ENCODE data around the gene DENND1A. TPM values are rescaled to one million over a fixed set of nuclear protein-coding genes. Genes with fewer than 3 reads are reported as not detected.

DENND1A gene
- total RNA-seq, 1 donor from 2014 or later = 16.3 TPM

DNA sequence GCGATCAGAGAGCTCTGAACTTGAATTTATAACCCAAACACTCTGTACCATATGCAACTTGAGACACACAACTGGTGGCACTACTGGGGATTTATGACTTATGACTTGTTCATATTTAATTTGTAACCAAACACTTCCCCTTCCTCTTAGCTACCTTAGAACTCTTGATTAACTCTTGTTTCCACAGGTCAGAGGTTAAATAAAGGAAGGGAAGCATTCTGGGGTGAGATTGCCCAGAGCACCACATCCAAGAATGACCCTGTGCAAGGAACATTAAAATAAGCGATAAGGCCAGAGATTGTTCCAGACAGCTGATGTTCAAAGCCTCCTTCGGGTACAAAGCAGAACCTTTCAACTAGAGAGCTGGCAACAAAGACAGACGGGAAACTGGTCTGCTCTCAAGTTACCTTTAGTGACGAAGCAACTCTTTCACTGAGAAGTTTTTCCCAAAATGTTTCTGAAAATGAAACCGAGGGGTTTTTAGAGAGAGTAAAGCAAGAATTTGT is 242.6 kb downstream of the DENND1A start:
- DNase-seq (ENCODE audit: low read depth) = no peak

GRCh38 chr9:123686829-123687192 is 243.1 kb downstream of the DENND1A start:
- no peak for DNase-seq (ENCODE audit: low read depth)

DNA sequence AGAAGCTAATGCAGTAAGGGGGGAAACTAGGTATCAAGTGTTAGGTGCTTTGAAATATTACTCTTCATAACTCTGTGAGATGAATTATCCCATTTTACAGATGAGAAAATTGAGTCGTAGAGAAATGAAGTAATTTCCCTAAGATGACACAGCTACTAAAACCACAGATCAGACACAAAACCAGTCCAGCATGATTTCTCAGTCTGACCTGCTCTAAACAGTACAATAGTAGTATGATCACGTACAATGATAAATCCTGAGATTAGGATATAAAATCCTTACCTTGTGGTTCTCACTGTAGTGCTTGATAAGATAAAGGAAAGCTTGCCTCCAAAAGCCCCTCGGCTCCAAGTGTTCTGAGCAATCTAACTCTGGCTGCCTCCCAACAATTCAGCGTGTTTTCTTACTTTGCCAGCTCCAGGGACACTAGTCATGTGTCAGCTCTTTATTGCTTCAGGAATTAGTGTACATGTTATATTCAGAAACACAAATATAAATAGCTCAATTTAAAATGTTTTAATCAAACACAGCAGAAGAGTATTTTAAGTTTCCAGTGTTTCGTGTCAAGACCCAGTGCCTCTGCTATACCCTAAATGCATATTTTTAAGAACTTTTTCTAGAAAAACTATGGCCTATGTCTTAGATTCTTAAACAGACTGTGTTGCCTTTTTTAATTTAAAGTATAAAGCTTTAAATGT is 243.6 kb downstream of the DENND1A start:
- peak; percentile 29 for DNase-seq (ENCODE audit: low read depth)

- DNase-seq (ENCODE audit: low read depth) = no peak
These were observed 244.3 kb downstream of the DENND1A start for GRCh38 chr9:123685489-123686083.

DNA sequence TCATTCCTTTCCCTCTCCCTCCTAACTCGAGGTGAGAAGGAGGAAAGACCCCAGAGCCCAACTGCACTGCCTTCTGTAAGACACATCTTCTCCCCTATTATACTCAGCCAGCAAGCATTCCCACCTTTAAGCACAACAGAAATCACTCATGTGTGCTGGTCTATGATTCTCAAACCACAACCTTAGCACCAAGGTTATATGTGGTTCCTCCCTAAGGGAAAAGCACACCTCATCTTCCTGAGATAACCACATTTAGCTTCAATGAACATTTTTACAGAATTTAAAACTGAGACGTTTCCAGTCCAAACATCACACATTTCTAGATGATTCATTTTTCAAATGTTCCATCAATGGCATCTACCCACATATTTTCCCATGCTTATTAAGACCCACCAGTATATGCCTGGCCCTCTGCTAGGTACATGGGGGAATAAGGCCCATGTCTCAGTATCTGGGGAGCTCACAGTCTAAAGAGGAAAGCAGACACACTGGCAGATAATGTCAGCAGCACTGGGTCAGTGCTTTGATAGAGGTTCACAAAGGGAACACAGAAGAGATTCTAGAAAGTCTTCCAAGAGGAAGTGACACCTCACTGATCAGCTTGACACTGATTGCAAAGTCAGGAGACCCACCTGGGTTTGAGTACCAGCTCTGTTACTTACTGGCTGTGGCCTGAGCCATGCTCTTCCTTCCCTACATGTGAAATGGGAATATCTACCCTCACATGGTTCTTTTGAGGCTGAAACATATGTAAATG is 245.4 kb downstream of the DENND1A start:
- no peak for DNase-seq (ENCODE audit: low read depth)

- DNase-seq (ENCODE audit: low read depth) = no peak
These were observed 247.2 kb downstream of the DENND1A start for GRCh38 chr9:123682746-123683145.

DNA sequence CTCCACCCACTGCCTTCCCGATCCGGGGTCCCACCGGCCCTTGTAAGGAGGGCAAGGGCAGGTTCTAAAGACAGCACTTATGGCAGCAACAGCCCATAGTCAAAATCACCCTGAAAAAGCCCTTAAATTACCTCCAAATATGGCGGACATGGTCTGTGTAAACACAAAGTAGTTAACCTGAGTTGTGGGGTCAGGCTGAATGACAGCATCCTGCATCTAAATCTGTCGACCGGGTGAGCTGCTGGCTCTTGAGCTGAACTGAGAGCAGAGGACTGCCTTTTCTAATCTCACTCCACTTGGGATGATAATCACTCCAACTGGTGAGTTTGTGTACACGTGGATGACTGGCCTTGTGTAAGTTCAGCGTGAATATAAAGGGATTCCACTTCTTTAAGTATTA is 249.6 kb downstream of the DENND1A start:
- DNase-seq (ENCODE audit: low read depth) = no peak

DNA sequence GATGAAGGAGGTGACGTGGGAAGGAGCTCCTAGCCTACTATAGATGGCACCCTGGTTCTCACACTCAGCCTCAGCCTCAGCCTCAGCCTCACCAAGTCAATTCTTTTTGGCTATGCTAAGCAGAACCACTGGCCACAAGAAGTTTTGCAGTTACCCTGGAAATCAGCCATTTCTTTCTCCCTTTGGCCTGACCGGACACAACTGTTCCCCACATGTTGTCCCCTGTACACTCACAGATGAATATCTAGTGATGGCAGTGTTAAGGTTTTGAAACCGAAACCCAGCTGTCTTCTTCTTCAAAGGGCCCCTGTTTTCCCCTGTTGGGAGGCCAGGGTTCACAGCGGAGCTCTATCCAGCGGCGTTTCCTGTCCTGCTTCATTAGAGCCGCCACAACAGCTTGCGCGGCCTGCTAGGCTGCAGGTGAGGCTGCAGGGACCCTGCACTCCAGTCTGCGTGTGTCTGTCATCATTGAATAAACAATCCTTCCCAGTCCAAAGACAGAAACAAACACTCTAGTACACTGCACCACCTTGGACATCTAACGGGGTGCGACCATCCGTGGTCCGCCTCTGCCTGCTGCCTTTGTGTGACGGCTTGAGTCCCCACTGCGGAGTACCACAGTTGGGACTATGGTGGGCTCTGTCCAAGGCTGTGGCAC is 250.5 kb downstream of the DENND1A start:
- DNase-seq (ENCODE audit: low read depth) = no peak

- DNase-seq (ENCODE audit: low read depth) = no peak
These were observed 251.0 kb downstream of the DENND1A start for GRCh38 chr9:123678878-123679329.

DNA sequence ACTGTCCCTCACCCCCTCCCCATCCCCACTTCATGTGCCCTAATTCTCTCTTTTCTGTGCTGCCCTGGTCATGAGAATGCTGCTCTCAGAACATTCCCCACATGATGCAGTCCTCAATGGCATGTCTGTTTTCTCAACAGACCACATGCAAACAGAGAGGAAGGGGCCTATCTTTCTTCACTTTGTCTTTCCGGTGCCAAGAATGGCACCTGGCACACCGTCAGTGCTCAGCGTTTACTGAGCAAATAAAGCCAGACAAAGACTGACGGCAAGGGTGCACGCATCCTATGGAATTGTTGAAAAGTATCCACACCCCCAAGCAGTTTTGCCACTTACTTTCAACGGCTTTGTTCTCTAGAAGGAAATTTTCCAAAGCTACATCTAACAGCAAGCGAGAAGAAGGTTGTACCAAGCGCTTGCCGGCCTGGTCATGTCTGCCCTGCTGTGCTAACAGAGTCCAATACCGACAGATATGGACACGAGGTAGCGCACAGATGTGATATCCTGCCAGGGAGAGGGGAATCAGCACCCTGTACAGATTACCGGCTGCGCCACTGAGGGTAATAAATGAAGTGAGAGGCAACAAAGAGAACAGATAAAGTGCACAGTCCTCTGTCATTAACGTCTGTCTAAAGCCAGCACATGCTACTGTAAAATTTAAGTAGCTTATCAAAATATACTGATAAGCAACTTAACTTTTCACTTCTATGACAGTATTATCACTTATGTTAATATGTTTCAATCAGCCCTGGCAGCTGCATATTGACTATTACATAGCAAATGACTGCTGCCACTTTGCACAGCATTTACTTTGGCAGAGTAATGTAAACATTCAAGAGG is 251.7 kb downstream of the DENND1A start:
- DNase-seq (ENCODE audit: low read depth) = no peak

GRCh38 chr9:123676869-123677268 is 253.1 kb downstream of the DENND1A start:
- no peak for DNase-seq (ENCODE audit: low read depth)

DNA sequence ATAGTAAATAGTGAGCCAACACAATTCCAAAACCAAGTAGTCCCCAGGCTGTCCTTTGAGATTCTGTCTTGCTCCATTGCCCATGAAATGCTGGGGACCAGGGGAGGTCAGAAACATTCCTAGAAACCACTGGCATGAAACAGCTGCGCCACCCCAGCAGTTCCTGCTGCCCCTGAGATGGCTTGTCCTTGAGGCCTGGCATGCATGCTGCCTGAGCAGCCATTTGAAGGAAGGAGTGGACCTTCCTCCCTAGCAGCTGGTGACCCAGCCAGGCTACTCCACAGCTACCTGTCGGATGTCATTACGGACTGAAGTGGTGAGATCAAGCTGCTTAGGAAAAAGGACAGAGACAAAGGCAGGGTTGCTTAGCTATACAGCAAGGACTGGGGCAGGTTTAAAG is 260.6 kb downstream of the DENND1A start:
- peak; percentile 93 for DNase-seq (ENCODE audit: low read depth)

DNA sequence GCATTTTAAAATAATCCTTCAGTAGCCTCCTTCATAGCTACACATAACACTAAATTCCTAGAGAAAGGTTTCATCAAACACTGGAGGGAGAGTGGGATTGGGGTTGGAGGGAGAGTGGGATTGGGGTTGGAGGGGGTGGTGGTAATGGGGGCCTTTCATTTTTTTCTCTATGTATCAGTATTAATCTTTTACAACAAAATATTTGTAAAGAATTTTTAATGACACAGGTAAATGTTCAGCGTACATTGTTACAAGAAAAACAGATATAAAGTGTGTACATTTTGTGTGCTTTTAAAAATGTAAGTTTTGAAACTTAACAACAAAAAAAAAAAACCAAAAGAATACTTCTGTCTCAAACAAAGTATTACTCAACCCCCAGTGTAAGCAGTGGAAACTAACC is 266.4 kb downstream of the DENND1A start:
- no peak for DNase-seq (ENCODE audit: low read depth)

- no peak for DNase-seq (ENCODE audit: low read depth)
These were observed 267.7 kb downstream of the DENND1A start for GRCh38 chr9:123662057-123662776.

DNA sequence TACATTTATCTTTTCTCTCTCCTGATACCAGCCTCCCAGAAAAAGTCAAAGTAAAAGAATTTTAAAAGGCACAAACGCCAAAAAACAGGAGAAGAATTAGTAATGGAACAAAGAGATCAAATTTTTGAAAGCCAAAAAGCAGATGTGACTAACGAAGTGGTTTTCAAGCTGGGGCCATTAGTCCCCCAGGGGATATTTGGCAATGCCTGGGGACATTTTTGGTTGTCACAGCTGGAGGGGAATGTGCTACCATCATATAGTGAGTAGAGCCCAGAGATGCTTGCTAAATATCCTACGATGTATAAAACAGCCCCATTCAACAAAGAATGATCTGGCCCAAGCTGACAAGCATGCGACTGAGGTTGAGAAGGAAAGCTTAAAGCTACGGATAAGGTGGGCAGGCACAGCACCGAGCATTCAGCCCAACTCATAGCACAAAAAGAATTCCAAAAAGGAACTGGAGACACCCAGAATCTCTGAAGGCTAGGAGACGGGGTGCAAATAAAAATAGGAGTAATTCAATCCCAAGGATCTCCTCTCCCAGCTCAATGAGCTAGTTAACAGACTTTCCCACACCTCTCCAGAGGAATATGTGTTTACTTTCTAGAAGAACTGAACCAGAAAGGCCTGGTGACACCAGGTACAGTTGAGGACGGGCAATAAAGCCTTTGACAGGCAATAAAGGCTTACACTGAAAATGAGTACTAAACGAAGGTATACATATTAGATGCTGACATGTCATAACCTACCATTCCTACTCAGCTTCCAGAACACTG is 269.0 kb downstream of the DENND1A start:
- DNase-seq (ENCODE audit: low read depth) = no peak

- no peak for DNase-seq (ENCODE audit: low read depth)
These were observed 270.6 kb downstream of the DENND1A start for GRCh38 chr9:123659358-123659757.

- DNase-seq (ENCODE audit: low read depth) = no peak
These were observed 271.1 kb downstream of the DENND1A start for GRCh38 chr9:123658792-123659191.

DNA sequence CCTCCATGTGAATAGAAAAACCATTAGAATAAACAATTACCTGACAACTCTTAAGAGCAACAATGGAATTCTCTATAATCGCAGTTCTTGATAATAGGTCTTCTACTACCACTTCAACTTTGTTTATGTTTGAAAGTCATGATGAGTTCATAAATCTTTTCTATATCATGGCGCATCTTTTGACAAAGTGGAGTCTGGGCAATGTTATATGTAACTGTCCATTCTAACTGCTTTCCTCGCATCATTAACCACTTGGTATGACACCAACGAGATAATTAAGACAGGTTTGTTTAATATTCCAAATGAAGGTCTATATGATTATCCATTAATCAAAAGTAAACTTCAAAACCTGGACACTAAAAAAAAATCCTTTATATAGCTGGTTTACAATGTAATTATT is 272.0 kb downstream of the DENND1A start:
- no peak for DNase-seq (ENCODE audit: low read depth)

DNA sequence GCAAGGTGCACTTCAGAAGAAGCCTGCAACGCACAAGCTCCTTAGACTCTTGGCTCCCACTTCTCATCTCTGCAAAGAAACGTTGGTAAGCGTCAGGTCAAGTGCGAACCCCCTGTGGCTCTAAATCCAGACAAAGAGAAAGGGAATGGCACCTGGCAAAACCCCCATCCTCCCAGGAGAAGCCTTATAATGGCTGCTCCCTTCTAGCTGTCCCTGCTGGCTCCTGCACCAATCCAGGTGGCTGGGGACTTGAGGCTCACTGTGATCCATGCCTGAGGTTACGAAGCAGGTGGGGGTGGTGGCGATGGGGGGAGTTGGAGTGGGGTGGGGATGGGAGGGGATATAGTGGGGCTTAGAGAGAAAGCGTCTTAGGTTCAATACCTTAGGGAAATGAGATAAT is 272.8 kb downstream of the DENND1A start:
- DNase-seq (ENCODE audit: low read depth) = no peak
